ENCODE measurements around the gene VAPB.

The VAPB gene

GRCh38 chr20:58466095-58466708 is 77.2 kb downstream of the VAPB start:
- DNase-seq, result no peak

DNA sequence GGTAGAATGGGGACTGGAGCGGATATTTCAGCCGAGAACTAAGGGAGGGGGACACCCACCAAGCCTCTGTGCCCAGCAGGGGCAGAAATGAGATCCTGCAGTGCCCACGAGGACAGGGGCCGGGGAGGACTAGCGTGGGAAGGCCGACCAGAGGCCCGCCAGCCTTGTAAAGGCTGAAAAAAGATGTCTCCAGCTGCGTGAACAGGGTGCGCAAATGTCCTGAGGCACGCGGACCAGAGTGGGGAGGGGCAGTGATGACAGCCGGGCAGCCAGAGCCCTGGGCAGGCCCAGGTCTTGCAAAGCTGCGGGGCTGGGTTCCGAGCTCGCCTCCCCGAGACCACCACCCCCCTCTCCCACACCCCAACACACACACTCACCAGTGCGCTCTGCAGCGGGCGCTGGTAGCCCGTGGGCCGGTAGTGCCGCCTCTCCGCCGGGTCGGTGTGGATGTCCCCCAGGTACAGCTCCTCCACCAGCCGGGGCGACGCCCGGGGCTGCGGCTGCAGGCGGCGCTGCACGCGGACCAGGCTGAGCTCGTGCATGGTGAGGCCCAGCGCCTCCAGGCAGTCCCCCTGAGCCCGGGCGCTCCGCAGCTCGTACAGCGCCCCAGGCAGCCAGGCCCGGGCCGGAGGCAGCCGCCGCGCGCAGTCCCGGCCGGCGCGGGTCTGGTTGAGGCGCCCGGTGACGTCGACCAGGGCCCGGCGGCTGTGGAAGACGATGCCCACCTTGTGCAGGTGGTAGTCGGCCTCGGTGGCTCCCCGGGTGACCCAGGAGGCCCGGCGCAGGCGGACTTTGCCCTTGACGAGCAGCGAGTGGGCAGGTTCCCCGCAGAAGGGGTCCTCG is 77.9 kb downstream of the VAPB start:
- no peak for DNase-seq

- DNase-seq, result no peak
Observed at GRCh38 chr20:58467572-58468527, 78.8 kb downstream of the VAPB start.

DNA sequence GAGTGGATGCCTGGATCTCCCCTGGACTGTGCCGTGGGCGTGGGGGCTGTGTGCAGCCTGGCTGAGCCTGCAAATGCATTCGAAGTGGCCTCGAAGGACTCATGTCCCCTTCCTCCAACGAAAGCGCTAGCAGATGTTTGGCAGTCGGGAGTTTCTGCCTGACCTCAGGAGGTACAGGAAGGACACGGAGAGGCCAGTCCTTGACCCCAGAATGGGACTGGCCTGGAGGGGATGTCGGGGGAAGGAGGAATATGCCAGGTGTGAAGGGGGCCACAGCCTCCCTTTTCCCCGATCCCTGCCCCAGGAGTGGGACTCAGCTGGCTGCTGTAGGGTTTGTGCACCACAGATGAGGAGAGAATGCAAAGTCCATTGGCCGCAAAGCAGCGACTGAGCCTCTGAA is 80.6 kb downstream of the VAPB start:
- DNase-seq, result no peak

DNA sequence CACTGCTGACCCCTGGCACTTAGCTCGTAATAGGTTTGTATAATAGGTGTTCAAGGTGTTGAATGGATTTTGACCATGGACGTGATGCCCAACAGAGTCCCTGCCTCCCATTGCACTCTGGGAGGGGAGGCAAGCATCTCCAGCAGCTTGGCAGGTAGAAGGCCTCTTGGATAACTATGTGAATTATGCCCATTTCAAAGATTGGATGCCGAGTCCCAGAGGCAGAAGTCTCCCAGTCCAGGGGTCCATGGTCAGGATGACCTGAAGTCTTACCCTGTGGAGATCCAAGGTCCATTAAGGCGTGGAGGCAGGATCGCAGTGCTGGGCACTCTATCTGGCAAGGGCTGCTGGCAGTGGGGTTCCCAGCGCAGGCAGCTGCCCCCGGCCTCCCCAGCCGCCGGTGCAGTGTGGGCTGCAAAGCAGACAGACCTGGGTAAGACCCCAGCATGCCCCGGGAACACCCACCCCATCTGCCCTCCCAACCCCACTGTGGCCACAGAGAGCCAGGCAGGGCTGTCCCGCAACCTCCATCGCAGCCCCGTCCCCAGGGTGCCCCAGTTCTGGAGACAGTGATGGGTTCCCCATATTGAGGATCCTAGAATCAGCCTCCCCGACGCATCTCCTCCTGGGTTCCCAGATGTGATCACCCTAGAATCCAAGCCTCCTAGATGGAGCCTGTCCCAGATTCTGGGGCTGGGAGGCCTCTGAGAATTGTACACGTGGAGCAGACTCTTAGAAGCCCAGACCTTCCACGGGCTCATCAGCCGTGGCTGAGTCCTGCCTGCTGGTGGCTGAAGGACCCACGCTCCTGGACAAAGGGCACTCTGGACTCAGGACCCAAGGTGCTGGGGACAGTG is 81.5 kb downstream of the VAPB start:
- DNase-seq, result no peak

GRCh38 chr20:58471193-58472164 is 82.5 kb downstream of the VAPB start:
- no peak for DNase-seq

GRCh38 chr20:58472273-58473018 is 83.4 kb downstream of the VAPB start:
- no peak for DNase-seq

DNA sequence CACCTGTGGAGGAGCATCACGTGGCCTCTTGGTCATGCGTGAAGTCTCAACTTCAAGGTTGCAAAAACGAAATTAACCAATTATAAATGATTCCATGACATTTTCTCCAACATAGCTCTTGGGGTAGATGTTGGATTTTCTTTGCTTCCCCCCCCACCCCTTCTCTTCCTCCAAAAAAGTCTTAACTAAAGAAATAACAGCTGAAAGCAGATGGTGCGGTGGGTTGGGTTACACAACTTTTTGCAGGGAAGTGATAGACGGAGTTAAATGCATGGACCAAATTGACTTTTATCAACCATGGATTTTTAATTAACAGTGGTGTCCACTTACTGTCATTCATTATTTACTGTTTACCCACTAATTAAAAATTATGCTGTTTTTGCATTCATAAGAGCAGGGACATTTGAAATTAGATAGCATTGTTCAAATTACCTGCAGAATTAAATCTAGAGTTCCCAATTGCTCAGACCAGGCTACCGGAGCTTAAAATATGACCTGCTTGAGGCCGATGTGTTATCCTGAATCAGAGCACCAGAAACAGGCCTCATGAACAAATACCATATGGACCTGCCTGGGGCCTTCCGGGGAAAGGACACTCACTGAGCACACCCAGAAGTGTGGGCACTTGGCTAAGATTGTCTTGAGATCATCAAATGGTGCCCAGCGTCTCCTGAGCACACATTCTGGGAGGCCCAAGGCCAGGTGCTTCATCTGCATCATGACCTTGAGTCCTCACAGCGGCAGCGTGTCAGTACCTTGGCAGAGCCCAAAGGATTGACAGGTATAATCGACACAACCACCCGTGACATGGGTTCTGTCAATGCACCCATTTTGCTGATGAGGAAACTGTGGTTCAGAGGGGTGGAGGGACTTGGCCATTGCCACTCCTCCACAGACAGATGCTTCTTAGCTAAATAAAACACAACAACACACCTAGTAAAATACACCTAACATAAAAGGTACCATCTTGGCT is 84.7 kb downstream of the VAPB start:
- no peak for DNase-seq

DNA sequence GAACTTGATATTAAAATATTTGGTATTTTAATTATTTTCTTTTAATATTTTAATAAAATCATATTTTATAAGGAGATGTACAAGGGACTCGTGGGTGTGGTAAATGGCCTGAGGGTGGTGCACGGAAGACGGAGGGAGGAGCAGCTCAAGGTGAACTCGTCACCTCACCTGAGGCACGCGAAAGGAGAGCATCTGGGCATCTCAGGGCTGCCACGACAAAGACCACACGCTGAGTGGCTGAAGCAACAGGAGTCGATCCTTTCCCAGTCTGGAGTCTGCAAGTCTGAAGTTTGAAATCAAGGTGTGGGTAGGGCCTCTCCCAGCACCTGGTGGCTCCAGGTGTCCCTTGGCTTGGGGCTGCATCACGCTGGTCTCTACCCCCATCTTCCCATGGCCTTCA is 86.4 kb downstream of the VAPB start:
- DNase-seq, result no peak

GRCh38 chr20:58478141-58478805 is 89.2 kb downstream of the VAPB start:
- no peak for DNase-seq

DNA sequence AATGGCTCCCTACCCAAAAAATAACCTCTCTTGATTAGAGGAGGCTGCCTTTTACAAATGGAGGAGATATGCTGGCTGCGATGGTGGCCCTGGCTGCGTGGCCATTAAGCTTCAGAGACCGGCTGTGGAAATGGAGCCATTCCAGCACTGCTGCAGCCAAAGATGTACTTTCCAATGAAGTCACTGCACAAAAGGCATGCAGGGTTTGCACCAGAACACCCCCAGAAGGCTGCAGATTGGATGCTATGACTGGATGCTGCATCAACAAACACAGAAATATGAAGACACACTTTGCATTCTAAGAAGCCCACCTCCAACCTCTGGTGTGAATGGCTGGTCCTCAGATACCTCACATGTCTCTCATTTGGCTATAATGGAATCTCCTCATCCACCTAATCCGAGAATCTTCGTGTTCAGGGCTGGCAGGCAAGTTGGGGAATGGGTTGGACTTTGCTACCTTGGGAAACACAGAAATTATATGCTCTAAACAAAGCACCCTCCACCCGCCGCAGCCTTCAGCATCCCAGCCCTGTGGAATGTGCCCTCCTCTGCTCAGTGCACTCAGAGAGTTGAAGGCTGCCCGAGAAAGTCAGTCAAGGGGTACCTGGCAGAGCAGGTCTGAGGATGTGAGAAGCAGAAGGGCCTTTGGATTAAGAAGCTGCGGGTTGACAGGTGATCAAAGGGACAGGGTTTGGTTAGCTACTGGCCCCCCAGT is 90.9 kb downstream of the VAPB start:
- DNase-seq, result no peak

DNA sequence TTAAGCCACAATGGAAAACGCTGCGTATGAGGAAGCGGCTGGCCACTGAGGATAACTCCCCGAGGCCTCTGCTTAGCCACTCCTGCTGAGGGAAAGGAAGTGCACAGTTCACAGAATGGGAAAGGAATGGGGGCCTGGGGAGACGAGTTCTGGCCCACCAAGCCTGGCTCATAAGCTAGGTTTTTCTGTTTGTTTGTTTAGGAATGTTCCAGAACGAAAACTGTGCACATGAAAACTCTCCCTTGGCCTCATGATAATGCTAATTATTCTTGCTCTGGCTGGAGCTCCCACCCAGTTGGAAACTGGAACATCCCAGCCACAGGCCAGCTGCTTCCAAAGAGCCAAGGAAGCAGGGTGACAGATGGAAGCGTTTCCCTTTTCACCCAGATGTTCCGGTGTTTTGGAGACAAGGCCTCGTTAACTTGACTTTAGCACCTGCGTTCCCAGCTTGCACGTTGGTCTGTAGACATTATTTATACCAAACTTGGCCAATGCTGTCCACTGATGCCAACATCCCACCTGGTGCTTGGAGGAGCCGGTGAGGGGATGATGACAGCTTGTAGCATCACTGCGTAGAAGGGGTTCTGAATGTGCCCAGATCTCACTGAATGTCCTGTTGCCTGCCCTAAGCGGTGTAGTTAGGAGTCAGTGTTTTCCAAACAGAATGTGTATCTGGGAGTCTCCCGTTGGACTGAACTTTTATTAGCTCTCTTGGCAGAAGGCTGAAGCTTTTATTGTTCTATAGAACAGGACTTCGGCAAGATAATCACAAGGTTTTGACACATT is 91.7 kb downstream of the VAPB start:
- no peak for DNase-seq

DNA sequence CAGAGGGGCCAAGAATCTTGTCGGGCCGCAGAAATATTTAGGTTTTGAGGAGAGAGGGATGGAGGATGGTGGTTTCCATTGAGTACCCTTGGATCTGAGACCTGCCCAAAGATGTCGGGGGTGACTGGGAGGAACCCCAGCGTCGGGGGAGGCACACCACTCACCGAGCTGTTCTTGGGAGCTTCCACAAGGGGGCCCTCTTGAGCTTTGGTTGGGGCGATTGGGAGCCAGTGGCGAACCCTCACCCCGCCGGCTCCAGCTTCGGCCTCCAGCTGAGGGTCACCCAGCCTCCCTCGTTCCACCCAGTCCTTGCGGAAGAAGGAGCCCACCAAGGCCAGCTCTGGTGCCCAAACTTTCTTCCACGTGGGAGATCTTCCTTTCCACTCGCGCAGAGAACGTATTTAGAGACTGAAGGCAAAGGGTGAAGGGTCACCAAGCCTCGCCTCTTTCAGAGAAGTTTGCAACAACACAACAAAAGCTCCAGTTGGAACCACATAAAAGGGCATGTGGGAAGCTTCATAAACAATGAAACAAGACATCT is 92.5 kb downstream of the VAPB start:
- DNase-seq, result peak; percentile 47

DNA sequence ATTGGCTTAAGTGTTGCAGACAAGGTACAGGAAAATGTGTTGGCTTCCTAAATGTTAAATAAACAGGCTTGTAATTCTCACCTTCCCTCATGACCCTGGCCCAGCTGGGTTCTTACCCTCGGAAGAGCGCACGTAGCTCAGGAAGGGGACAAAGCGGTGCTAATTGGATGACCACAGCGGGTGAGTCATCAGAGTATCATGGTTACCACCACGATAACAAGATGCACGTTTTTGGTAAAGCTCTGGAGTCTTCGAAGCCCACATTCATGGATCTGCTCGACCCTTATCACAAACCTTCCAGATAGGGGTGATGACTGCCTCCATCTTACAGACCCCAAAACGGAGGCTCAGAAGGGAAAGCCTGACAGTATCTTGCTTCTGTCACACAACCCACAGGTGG is 93.4 kb downstream of the VAPB start:
- no peak for DNase-seq

- no peak for DNase-seq
Observed at GRCh38 chr20:58483051-58483450, 94.0 kb downstream of the VAPB start.

DNA sequence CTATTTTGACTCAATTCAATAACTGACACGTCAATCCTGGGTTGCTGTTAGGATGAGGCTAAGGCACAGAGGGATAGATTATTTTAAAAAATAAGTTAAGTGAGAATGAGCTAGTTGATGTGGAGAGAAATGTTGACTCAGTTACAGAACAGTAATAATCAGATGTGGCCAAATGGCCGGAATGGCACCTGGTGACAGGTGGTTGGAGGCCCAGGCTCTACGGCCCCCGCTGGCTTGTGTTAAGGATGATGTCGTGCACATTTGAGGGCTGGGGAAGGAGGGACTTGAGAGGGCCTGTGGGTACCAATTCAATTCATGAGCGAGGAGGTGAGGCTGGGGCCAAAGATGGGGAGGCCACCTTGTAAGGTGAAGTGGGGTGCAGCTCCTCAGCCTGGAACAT is 94.4 kb downstream of the VAPB start:
- no peak for DNase-seq

GRCh38 chr20:58485393-58485792 is 96.4 kb downstream of the VAPB start:
- no peak for DNase-seq
